Thoracic aorta (tissue), 2 donors: ENCODE measurements around the gene ABTB2. TPM values are rescaled to one million over a fixed set of nuclear protein-coding genes. Genes with fewer than 3 reads are reported as not detected.
"Not testable (repeated sequence)": the region's sequence is repeated elsewhere in the genome, so short reads cannot be mapped to it uniquely, and the experiment has no call there.

Experiments used
- ATAC-seq: fragments of 150-250 bp; one replicate; pipeline ENCODE4 v1.8.0; 2017; ENCODE audit warnings: low read depth; ENCODE audit not compliant: insufficient number of reproducible peaks, low FRiP score
- DNase-seq: peaks from one replicate; pipeline ENCODE4 v3.0.0-alpha.2; 2020; ENCODE audit warnings: low spot score
- H3K27ac ChIP-seq, 2 donors: fragments of 200-600 bp; sonication (generic); 1 replicate in 1 of 2; 2 replicates in 1 of 2; pipeline ENCODE4 v1.5.1; 2016; ENCODE audit warnings: mild to moderate bottlenecking in 2 of 2, moderate library complexity in 2 of 2
- H3K27me3 ChIP-seq: fragments of 200-600 bp; sonication (generic); replicated peaks from 2 replicates; pipeline ENCODE4 v1.6.0; 2016; ENCODE audit warnings: mild to moderate bottlenecking; ENCODE audit not compliant: insufficient read depth
- H3K36me3 ChIP-seq: fragments of 200-600 bp; sonication (generic); one replicate; pipeline ENCODE4 v1.5.1; 2016
- H3K4me1 ChIP-seq, 2 donors: fragments of 200-600 bp; sonication (generic); 1 replicate in 1 of 2; 2 replicates in 1 of 2; pipeline versions ENCODE4 v1.5.1 to v1.6.0; 2016; ENCODE audit warnings: low read depth in 2 of 2, mild to moderate bottlenecking in 1 of 2; ENCODE audit not compliant: control insufficient read depth in 1 of 2
- H3K4me3 ChIP-seq: fragments of 200-600 bp; sonication (generic); 2 replicates; pipeline ENCODE4 v1.5.1; 2016; ENCODE audit warnings: mild to moderate bottlenecking
- H3K9me3 ChIP-seq: fragments of 200-600 bp; sonication (generic); 2 replicates; pipeline ENCODE4 v1.5.1; 2016
- CTCF ChIP-seq: fragments of 200-600 bp; sonication (generic); IDR thresholded peaks from one replicate; pipeline ENCODE4 v1.5.1; 2019; ENCODE audit warnings: antibody characterized with exemption
- total RNA-seq, 2 donors: library from RNA; depleted of rRNA; stranded (reverse); fragments of >200 nt; gene quantifications; one replicate each; pipeline versions ENCODE4 v1.1.0 to v1.2.3, GENCODE V29; 2016

The ABTB2 gene
- total RNA-seq, 2 donors from 2014 or later = 12.3 to 31.0 TPM

DNA sequence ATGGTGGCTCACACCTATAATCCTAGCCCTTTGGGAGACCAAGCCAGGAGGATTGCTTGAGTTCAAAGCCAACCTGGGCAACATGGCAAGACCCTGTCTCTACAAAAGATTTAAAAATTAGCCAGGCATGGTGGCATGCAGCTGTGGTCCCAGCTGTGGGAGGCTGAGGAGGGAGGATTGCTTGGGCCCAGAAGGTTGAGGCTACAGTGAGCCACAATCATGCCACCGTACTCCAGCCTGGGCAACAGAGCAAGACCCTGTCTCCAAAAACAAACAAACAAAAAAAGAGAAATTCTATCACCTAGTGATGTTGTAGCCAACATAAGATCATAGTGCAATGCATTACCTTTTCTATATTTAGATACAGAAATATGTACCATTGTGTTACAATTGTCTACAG, 138.5 kb downstream of the ABTB2 start:
- no peak overlapping the region for H3K4me3 ChIP-seq
- no peak overlapping the region for H3K27ac ChIP-seq
- no peak for TF ChIP-seq CTCF
- no peak for ATAC-seq
- peaks cover 6 to 20% of the 10 kb centered on the region in 2 donors for H3K4me1 ChIP-seq
- no peaks in the 10 kb centered on the region for H3K36me3 ChIP-seq
- no peak for DNase-seq
- no peaks in the 10 kb centered on the region for H3K9me3 ChIP-seq
- H3K27me3 ChIP-seq = no peaks in the 10 kb centered on the region

- H3K9me3 ChIP-seq, ATAC-seq, H3K4me3 ChIP-seq, H3K27ac ChIP-seq, DNase-seq, H3K27me3 ChIP-seq, H3K36me3 ChIP-seq: not testable (repeated sequence)
- peaks cover 6 to 25% of the 10 kb centered on the region in 2 donors for H3K4me1 ChIP-seq
Observed at GRCh38 chr11:34218756-34219155, 139.1 kb downstream of the ABTB2 start.

DNA sequence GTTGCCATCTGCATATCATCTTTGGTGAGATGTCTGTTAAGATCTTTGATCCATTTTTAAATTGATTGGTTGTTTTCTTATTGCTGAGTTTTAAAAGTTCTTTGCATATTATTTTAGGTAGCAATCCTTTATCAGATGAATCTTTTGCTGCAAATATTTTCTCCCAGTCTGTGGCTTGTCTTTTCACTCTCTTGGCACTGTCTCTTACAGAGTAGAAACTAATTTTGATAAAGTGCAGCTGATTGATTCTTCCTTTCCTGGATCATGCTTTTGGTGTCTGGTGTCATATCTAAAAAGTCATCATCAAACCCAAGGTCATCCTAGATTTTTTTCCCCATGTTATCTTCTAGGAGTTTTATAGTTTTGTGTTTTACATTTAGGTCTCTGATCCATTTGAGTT, 139.7 kb downstream of the ABTB2 start:
- no peak for ATAC-seq
- Histone ChIP-seq H3K9me3 (no peaks in the 10 kb centered on the region), H3K27me3 (no peaks in the 10 kb centered on the region), H3K36me3 (no peaks in the 10 kb centered on the region), H3K27ac (no peak overlapping the region), H3K4me1 (peaks cover 6 to 22% of the 10 kb centered on the region in 2 donors), H3K4me3 (no peak overlapping the region)
- DNase-seq = no peak
- no peak for TF ChIP-seq CTCF

- H3K4me1 ChIP-seq = peaks cover 0 to 14% of the 10 kb centered on the region in 2 donors
- no peak for ATAC-seq
- DNase-seq = no peak
- no peak overlapping the region for H3K27ac ChIP-seq
- H3K36me3 ChIP-seq = no peaks in the 10 kb centered on the region
- no peaks in the 10 kb centered on the region for H3K27me3 ChIP-seq
- TF ChIP-seq CTCF = no peak
- H3K4me3 ChIP-seq = no peak overlapping the region
- H3K9me3 ChIP-seq = no peaks in the 10 kb centered on the region
Observed at GRCh38 chr11:34216706-34217105, 141.1 kb downstream of the ABTB2 start.

- DNase-seq (no peak), ATAC-seq (no peak)
- H3K27ac ChIP-seq = no peak overlapping the region
- H3K27me3 ChIP-seq = no peaks in the 10 kb centered on the region
- H3K4me1 ChIP-seq = peaks cover 0 to 14% of the 10 kb centered on the region in 2 donors
- no peaks in the 10 kb centered on the region for H3K36me3 ChIP-seq
- TF ChIP-seq CTCF = no peak
- H3K4me3 ChIP-seq = no peak overlapping the region
- no peaks in the 10 kb centered on the region for H3K9me3 ChIP-seq
Observed at GRCh38 chr11:34215806-34216453, 141.9 kb downstream of the ABTB2 start.
